Mammary epithelial cell (primary cell): Measurements from ENCODE around the gene KCNAB2.

Experiments
- CTCF ChIP-seq, 2 donors: IDR thresholded peaks in 1 of 2; conservative IDR thresholded peaks in 1 of 2; 2 replicates each; pipeline ENCODE4 v1.5.1; 2011 to 2012; ENCODE audit warnings: inconsistent platforms in 2 of 2, low read length in 2 of 2, mild to moderate bottlenecking in 2 of 2, control low read depth in 1 of 2, low read depth in 1 of 2; ENCODE audit not compliant: insufficient read depth in 1 of 2; ENCODE audit errors: extremely low read depth in 1 of 2
- EZH2 ChIP-seq: IDR thresholded peaks from 2 replicates; pipeline ENCODE4 v1.6.1; 2012; ENCODE audit warnings: low read length, inconsistent platforms, borderline replicate concordance

GRCh38 chr1:6004412-6005123 is 41.1 kb upstream of the KCNAB2 start:
- TF ChIP-seq CTCF (conservative IDR thresholded peaks at IDR 0.05 in 1 of 2, IDR thresholded peaks at IDR 0.05 in 1 of 2; ENCODE audit: extremely low read depth in 1 of 2, insufficient read depth in 1 of 2, low read depth in 1 of 2, low read length in 2 of 2) (no peak), EZH2 (no peak)
